Measurements from ENCODE around the gene COL7A1.
"Not testable (repeated sequence)": the region's sequence is repeated elsewhere in the genome, so short reads cannot be mapped to it uniquely, and the experiment has no call there.

Gene COL7A1

GRCh38 chr3:48543271-48543866 lies 51.8 kb downstream of the COL7A1 start:
- no peak for DNase-seq

GRCh38 chr3:48538451-48538850 lies 56.7 kb downstream of the COL7A1 start:
- no peak for DNase-seq

GRCh38 chr3:48536785-48537184 lies 58.3 kb downstream of the COL7A1 start:
- DNase-seq = no peak

GRCh38 chr3:48536116-48536515 lies 59.0 kb downstream of the COL7A1 start:
- DNase-seq = no peak

- DNase-seq = no peak
Measured at GRCh38 chr3:48535578-48535977, 59.6 kb downstream of the COL7A1 start.

GRCh38 chr3:48532977-48533337 lies 62.2 kb downstream of the COL7A1 start:
- no peak for DNase-seq

- no peak for DNase-seq
Measured at GRCh38 chr3:48532271-48532976, 62.7 kb downstream of the COL7A1 start.

GRCh38 chr3:48530701-48531100 lies 64.4 kb downstream of the COL7A1 start:
- DNase-seq = not testable (repeated sequence)

- no peak for DNase-seq
Measured at GRCh38 chr3:48528754-48529153, 66.4 kb downstream of the COL7A1 start.

GRCh38 chr3:48528048-48528447 lies 67.1 kb downstream of the COL7A1 start:
- no peak for DNase-seq

- no peak for DNase-seq
Measured at GRCh38 chr3:48524970-48525369, 70.2 kb downstream of the COL7A1 start.

GRCh38 chr3:48521635-48522034 lies 73.5 kb downstream of the COL7A1 start:
- no peak for DNase-seq

- DNase-seq = no peak
Measured at GRCh38 chr3:48519277-48519643, 75.9 kb downstream of the COL7A1 start.

- DNase-seq = no peak
Measured at GRCh38 chr3:48518638-48519276, 76.4 kb downstream of the COL7A1 start.

- DNase-seq = no peak
Measured at GRCh38 chr3:48518069-48518468, 77.1 kb downstream of the COL7A1 start.

- DNase-seq = no peak
Measured at GRCh38 chr3:48516571-48516970, 78.6 kb downstream of the COL7A1 start.

GRCh38 chr3:48514431-48515227 lies 80.5 kb downstream of the COL7A1 start:
- DNase-seq = no peak
